RWPE2 (cell line): ENCODE results near the gene SH2D1B.

Experiments
- ATAC-seq: fragments of 200-7000 bp; cut with Tn5 transposase; 3 replicates; pipeline ENCODE4 v1.9.1; 2021; ENCODE audit warnings: low read depth
- DNase-seq: peaks from one replicate; pipeline ENCODE4 v3.0.0-alpha.2; 2020; ENCODE audit warnings: low spot score
- H3K27ac ChIP-seq: fragments of 450-650 bp; 2 replicates; pipeline ENCODE4 v1.5.1; 2017; ENCODE audit warnings: mild to moderate bottlenecking; ENCODE audit not compliant: poor library complexity, severe bottlenecking
- H3K27me3 ChIP-seq: fragments of 250-450 bp; sonication (Bioruptor Pico); 2 replicates; pipeline ENCODE4 v1.5.1; 2021; ENCODE audit warnings: mild to moderate bottlenecking, moderate library complexity; ENCODE audit not compliant: insufficient read depth, poor library complexity, severe bottlenecking
- H3K36me3 ChIP-seq: fragments of 250-450 bp; sonication (Bioruptor Pico); 2 replicates; pipeline ENCODE4 v1.5.1; 2020; ENCODE audit warnings: low read depth, mild to moderate bottlenecking, moderate library complexity
- H3K4me1 ChIP-seq: fragments of 250-450 bp; sonication (Bioruptor Pico); 2 replicates; pipeline ENCODE4 v1.5.1; 2021; ENCODE audit warnings: mild to moderate bottlenecking, moderate library complexity; ENCODE audit not compliant: insufficient read depth, poor library complexity, severe bottlenecking
- H3K4me3 ChIP-seq: fragments of 250-450 bp; sonication (Bioruptor Pico); 2 replicates; pipeline ENCODE4 v1.5.1; 2021; ENCODE audit warnings: mild to moderate bottlenecking, moderate library complexity; ENCODE audit not compliant: severe bottlenecking
- H3K9me3 ChIP-seq: fragments of 250-450 bp; sonication (Bioruptor Pico); 2 replicates; pipeline ENCODE4 v1.5.1; 2021; ENCODE audit warnings: mild to moderate bottlenecking, moderate library complexity; ENCODE audit not compliant: severe bottlenecking
- CTCF ChIP-seq: fragments of 450-650 bp; IDR thresholded peaks from one replicate; pipeline ENCODE4 v1.5.1; 2017; ENCODE audit warnings: mild to moderate bottlenecking, moderate library complexity; ENCODE audit not compliant: poor library complexity, severe bottlenecking

Gene SH2D1B

GRCh38 chr1:162391790-162392563 is 20.0 kb downstream of the SH2D1B start:
- Histone ChIP-seq H3K9me3 (no peaks in the 10 kb centered on the region), H3K4me3 (no peak overlapping the region), H3K4me1 (peaks cover 19% of the 10 kb centered on the region), H3K27me3 (no peaks in the 10 kb centered on the region), H3K27ac (no peak overlapping the region), H3K36me3 (no peaks in the 10 kb centered on the region)
- no peak for DNase-seq
- TF ChIP-seq CTCF, result peak; percentile 92
- no peak for ATAC-seq

GRCh38 chr1:162390396-162391185 is 21.3 kb downstream of the SH2D1B start:
- no peaks in the 10 kb centered on the region for H3K27me3 ChIP-seq
- ATAC-seq, result no peak
- H3K4me1 ChIP-seq, result peaks cover 19% of the 10 kb centered on the region

GRCh38 chr1:162389971-162390370 is 22.0 kb downstream of the SH2D1B start:
- H3K27ac ChIP-seq, result peak overlapping the region; percentile 47
- H3K27me3 ChIP-seq, result no peaks in the 10 kb centered on the region
- DNase-seq, result no peak
- TF ChIP-seq CTCF, result no peak
- H3K36me3 ChIP-seq, result no peaks in the 10 kb centered on the region
- H3K4me1 ChIP-seq, result peaks cover 19% of the 10 kb centered on the region
- no peak overlapping the region for H3K4me3 ChIP-seq
- no peaks in the 10 kb centered on the region for H3K9me3 ChIP-seq
- ATAC-seq, result no peak

More at GRCh38 chr1:162390396-162391185, 21.3 kb downstream of the SH2D1B start:
- no peaks in the 10 kb centered on the region for H3K9me3 ChIP-seq
- DNase-seq, result no peak
- no peak for TF ChIP-seq CTCF
- H3K4me3 ChIP-seq, result no peak overlapping the region
- no peaks in the 10 kb centered on the region for H3K36me3 ChIP-seq
- H3K27ac ChIP-seq, result no peak overlapping the region

- Histone ChIP-seq H3K27ac (peak overlapping the region; percentile 47), H3K4me1 (peaks cover 19% of the 10 kb centered on the region)
- ATAC-seq, result peak; percentile 84
Measured at GRCh38 chr1:162389021-162389818, 22.7 kb downstream of the SH2D1B start.

More at GRCh38 chr1:162389021-162389818, 22.7 kb downstream of the SH2D1B start:
- TF ChIP-seq CTCF, result no peak
- no peaks in the 10 kb centered on the region for H3K36me3 ChIP-seq
- no peaks in the 10 kb centered on the region for H3K27me3 ChIP-seq
- no peak overlapping the region for H3K4me3 ChIP-seq
- DNase-seq, result no peak
- no peaks in the 10 kb centered on the region for H3K9me3 ChIP-seq
